SU-DHL-6 (cell line): ENCODE measurements around the gene IVNS1ABP.

Experiments used
- H2AFZ ChIP-seq: fragments of 200-600 bp; sonication (generic); 2 replicates; pipeline ENCODE4 v1.6.1; 2014; ENCODE audit warnings: low read depth, mild to moderate bottlenecking, moderate library complexity, mixed read lengths, antibody characterized with exemption, low read length; ENCODE audit not compliant: severe bottlenecking
- H3F3A ChIP-seq: fragments of 200-600 bp; shearing (Covaris generic); 2 replicates; pipeline ENCODE4 v1.6.0; 2016; ENCODE audit warnings: antibody characterized with exemption, mild to moderate bottlenecking; ENCODE audit not compliant: insufficient read depth
- H3K27ac ChIP-seq: fragments of 200-600 bp; sonication (generic); 2 replicates; pipeline ENCODE4 v1.5.1; 2016; ENCODE audit warnings: low read depth, mild to moderate bottlenecking, low read length, moderate library complexity, mixed read lengths
- H3K27me3 ChIP-seq: fragments of 200-600 bp; sonication (generic), shearing (Covaris generic); 2 replicates; pipeline ENCODE4 v1.6.0; 2014; ENCODE audit warnings: mild to moderate bottlenecking, low read length
- H3K36me3 ChIP-seq: fragments of 200-600 bp; sonication (generic); 2 replicates; pipeline ENCODE4 v1.6.1; 2014; ENCODE audit warnings: mild to moderate bottlenecking, low read length, mixed read lengths
- H3K4me2 ChIP-seq: fragments of 300-600, 200-600 bp; shearing (Covaris generic), sonication (generic); 2 replicates; pipeline ENCODE4 v1.6.0; 2014; ENCODE audit warnings: low read length, low read depth, mild to moderate bottlenecking; ENCODE audit not compliant: poor library complexity, severe bottlenecking
- H3K4me3 ChIP-seq: fragments of 200-600 bp; sonication (generic); 2 replicates; pipeline ENCODE4 v1.5.1; 2014; ENCODE audit warnings: antibody characterized with exemption, low read length, mild to moderate bottlenecking, mixed read lengths; ENCODE audit not compliant: insufficient read depth, poor library complexity, severe bottlenecking
- H3K79me2 ChIP-seq: fragments of 200-600 bp; sonication (generic); 2 replicates; pipeline ENCODE4 v1.6.1; 2014; ENCODE audit warnings: mild to moderate bottlenecking, low read length, moderate library complexity; ENCODE audit not compliant: insufficient read depth
- H3K9ac ChIP-seq: fragments of 200-600 bp; sonication (generic); 2 replicates; pipeline ENCODE4 v1.7.0; 2014; ENCODE audit warnings: mild to moderate bottlenecking, low read length
- H3K9me2 ChIP-seq: fragments of 200-600 bp; sonication (generic); replicated peaks from 2 replicates; pipeline ENCODE4 v1.6.1; 2014; ENCODE audit warnings: low read length; ENCODE audit not compliant: insufficient read depth
- H3K9me3 ChIP-seq: fragments of 200-600 bp; sonication (generic); 2 replicates; pipeline ENCODE4 v1.6.1; 2014; ENCODE audit warnings: low read length, mixed read lengths; ENCODE audit not compliant: insufficient read depth
- H4K20me1 ChIP-seq: fragments of 200-600 bp; sonication (generic); 2 replicates; pipeline ENCODE4 v1.6.1; 2014; ENCODE audit warnings: low read depth, mild to moderate bottlenecking, antibody characterized with exemption, low read length, moderate library complexity, mixed read lengths
- EZH2phosphoT487 ChIP-seq: fragments of 200-600 bp; sonication (generic), shearing (Covaris generic); conservative IDR thresholded peaks from 2 replicates; pipeline ENCODE4 v1.6.1; 2018; ENCODE audit warnings: mild to moderate bottlenecking, antibody characterized with exemption, low read length, moderate library complexity, mixed read lengths
- TF ChIP-seq, protein P1 (sequence below): fragments of 200-600 bp; sonication (generic); IDR thresholded peaks from one replicate; pipeline ENCODE4 v1.5.1; 2017; ENCODE audit warnings: antibody characterized with exemption, mild to moderate bottlenecking, low read length, moderate library complexity; ENCODE audit not compliant: insufficient read depth, poor library complexity, severe bottlenecking

Gene IVNS1ABP

DNA sequence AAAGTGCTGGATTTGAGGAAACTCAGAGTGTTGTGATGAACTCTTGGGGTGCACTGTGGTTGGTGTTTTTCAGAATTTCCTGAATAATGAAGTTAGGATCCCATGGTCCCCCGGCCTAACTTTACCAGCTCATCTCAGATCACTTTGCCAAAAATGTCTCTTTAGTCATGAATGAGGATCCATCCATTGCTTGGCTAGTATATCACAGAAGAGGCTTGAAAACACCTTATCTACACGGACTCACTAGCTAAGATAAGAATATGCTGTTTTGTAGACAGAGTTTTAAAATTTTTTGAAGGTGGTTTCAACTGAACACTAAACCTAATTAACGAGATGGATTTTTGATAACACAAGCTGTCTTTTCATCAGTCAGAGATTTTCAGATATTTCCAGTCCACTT is 53.8 kb downstream of the IVNS1ABP start:
- H3F3A ChIP-seq, result no peaks in the 10 kb centered on the region
- no peaks in the 10 kb centered on the region for H3K36me3 ChIP-seq
- H3K9me2 ChIP-seq, result no peaks in the 10 kb centered on the region
- no peaks in the 10 kb centered on the region for H3K27me3 ChIP-seq
- H4K20me1 ChIP-seq, result no peaks in the 10 kb centered on the region
- H3K9ac ChIP-seq, result no peak overlapping the region
- H3K4me2 ChIP-seq, result no peak overlapping the region
- no peak for TF ChIP-seq EZH2phosphoT487
- TF ChIP-seq, protein P1, sequence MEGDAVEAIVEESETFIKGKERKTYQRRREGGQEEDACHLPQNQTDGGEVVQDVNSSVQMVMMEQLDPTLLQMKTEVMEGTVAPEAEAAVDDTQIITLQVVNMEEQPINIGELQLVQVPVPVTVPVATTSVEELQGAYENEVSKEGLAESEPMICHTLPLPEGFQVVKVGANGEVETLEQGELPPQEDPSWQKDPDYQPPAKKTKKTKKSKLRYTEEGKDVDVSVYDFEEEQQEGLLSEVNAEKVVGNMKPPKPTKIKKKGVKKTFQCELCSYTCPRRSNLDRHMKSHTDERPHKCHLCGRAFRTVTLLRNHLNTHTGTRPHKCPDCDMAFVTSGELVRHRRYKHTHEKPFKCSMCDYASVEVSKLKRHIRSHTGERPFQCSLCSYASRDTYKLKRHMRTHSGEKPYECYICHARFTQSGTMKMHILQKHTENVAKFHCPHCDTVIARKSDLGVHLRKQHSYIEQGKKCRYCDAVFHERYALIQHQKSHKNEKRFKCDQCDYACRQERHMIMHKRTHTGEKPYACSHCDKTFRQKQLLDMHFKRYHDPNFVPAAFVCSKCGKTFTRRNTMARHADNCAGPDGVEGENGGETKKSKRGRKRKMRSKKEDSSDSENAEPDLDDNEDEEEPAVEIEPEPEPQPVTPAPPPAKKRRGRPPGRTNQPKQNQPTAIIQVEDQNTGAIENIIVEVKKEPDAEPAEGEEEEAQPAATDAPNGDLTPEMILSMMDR, result no peak
- H3K79me2 ChIP-seq, result no peaks in the 10 kb centered on the region
- no peak overlapping the region for H3K4me3 ChIP-seq
- H2AFZ ChIP-seq, result no peak overlapping the region
- no peak overlapping the region for H3K27ac ChIP-seq
- H3K9me3 ChIP-seq, result no peaks in the 10 kb centered on the region

- no peaks in the 10 kb centered on the region for H4K20me1 ChIP-seq
- H3K9me2 ChIP-seq, result no peaks in the 10 kb centered on the region
- H3K4me3 ChIP-seq, result no peak overlapping the region
- TF ChIP-seq, protein P1, result no peak
- no peak for TF ChIP-seq EZH2phosphoT487
- H3K9ac ChIP-seq, result no peak overlapping the region
- no peaks in the 10 kb centered on the region for H3F3A ChIP-seq
- no peak overlapping the region for H3K27ac ChIP-seq
- no peak overlapping the region for H3K4me2 ChIP-seq
- H3K36me3 ChIP-seq, result no peaks in the 10 kb centered on the region
- H3K9me3 ChIP-seq, result no peaks in the 10 kb centered on the region
- H3K79me2 ChIP-seq, result no peaks in the 10 kb centered on the region
- no peaks in the 10 kb centered on the region for H3K27me3 ChIP-seq
- no peak overlapping the region for H2AFZ ChIP-seq
These were observed 54.9 kb downstream of the IVNS1ABP start for GRCh38 chr1:185262151-185262550.

DNA sequence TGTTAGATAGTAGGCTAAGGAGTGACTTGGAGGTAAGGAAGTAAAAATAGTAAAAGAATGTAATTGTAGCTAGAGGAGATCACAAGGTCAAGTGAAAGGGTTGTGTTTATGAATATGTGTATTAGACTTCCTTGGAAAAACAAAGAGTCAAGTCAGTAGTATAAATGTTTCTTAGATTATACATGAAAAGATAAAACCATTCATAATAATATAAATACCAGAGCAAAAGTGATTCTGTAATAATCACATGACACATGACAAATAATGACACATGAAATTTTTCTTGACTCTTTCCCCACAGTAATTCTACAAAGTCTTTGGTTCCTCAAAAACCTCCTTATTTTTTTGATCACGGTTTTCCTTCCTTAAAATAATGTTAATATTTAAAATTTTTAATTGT is 56.4 kb downstream of the IVNS1ABP start:
- Histone ChIP-seq H3K9me2 (no peaks in the 10 kb centered on the region), H3K4me3 (no peak overlapping the region), H3K9me3 (no peaks in the 10 kb centered on the region), H3K27ac (no peak overlapping the region), H3K79me2 (no peaks in the 10 kb centered on the region), H3K36me3 (no peaks in the 10 kb centered on the region), H2AFZ (no peak overlapping the region), H3K4me2 (no peak overlapping the region), H3K27me3 (no peaks in the 10 kb centered on the region), H4K20me1 (no peaks in the 10 kb centered on the region), H3F3A (no peaks in the 10 kb centered on the region), H3K9ac (no peak overlapping the region)
- TF ChIP-seq, protein P1, result no peak
- TF ChIP-seq EZH2phosphoT487, result no peak
